NT2/D1 (cell line): ENCODE data around the gene TUBB1.

Experiments used
- SUZ12 ChIP-seq: IDR thresholded peaks from 2 replicates; pipeline ENCODE4 v1.6.1; 2011; ENCODE audit not compliant: insufficient read length, insufficient read depth; ENCODE audit errors: extremely low read depth
- YY1 ChIP-seq: IDR thresholded peaks from 2 replicates; pipeline ENCODE4 v1.6.1; 2011; ENCODE audit not compliant: insufficient read length, insufficient read depth
- ZNF274 ChIP-seq: IDR thresholded peaks from 2 replicates; pipeline ENCODE4 v1.6.1; 2011; ENCODE audit warnings: mild to moderate bottlenecking, low read depth, low read length

DNA sequence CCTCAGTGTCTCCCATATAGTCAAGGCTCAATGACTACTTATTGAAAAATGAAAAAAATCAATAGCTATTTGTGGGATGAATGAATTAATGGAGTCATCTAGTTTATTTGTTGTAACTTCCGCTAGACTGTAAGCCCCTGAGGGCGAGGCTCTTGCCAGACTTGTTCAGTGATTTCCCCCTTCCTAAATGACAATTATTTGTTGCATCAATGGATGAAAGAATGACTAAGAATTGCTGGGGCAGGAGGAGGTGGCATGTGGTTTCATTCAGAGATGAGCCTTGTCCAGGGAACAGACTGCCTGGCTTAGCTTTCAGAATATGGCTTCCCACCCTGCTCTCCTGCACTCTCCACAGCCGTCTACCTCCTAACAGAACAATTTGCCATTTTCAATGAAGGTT, 24.5 kb downstream of the TUBB1 start:
- TF ChIP-seq ZNF274 (no peak), YY1 (no peak), SUZ12 (no peak)
